GM18858 (cell line): ENCODE data around the gene HIVEP2.

Experiments used
- ATAC-seq: cut with Tn5 transposase; IDR thresholded peaks from one replicate; pipeline ENCODE4 v1.9.1; 2021; ENCODE audit not compliant: unreplicated experiment

The HIVEP2 gene

DNA sequence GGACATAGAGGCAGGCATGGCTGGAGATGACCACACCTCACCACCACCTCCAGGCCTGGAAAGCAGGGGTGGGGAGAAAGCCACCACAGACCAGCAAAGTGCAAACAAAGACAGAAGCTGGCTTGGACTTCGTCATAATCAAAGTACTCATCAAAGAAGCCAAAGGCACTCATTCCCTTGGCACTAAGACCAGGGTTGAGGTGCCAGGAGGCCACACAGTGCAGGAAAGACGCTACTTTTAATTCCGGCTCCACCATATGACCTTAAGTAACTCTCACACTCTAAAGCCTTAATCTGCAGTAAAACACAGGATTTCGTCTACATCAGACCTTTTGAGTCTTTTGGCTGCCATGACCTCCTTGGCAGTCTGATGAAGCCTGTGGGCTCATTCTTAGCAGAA, 123.1 kb downstream of the HIVEP2 start:
- no peak for ATAC-seq

DNA sequence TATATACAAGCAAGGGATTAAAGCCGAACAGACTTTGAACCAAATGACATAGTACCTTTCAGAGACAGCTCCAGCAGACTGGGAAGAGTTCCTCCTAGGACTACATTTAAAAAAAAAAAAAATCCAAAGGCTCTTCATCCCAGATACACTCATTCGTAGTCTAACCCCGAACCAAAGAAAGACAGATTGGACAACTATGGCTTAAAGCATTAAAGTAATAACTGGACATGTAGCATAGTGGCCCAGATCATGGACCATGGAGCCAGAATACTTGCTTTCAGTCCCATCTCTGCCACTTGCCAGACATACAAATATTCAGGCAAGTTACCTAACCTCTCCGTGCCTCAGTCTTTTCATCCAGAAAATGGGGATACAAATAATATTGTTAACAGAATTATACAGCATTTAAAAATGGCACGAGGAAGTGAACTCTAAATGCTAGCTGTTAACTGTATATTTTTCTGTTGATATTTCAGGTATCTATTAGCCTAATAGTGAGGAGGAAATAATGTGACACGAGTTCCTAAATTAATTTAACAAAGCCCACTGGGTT, 123.7 kb downstream of the HIVEP2 start:
- no peak for ATAC-seq

DNA sequence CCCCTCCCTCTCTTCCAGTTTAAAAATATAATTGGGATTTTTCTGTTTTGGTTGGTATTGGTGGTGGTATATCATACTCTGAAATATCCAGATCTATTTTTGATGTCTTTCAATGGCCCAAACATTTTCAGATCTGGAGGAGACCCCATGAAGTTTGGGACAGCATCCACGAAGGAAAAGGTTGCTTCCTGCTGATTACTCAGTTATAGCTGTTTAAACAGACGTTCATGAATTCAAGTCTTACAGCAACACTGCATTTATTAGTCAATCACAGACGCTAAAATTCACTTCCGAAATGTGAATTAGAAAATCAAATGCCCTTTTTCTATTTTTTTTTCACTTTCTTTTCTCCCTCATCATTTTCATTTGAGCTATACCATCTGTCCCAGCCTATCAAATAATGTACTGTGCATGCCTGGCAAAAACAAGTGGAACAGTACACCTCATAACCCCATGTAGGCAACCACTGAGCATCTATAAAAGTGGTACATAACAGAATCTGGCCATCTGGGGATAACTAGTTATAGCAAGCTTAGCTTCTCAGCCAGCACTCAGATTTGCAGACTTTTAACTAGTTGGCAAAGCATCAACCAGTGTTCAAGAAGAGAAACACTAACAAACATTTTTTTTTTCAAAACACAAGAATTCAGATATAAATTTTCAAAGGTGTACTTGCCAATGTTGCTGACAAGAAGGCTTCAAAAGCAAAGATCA, 124.5 kb downstream of the HIVEP2 start:
- ATAC-seq = no peak

DNA sequence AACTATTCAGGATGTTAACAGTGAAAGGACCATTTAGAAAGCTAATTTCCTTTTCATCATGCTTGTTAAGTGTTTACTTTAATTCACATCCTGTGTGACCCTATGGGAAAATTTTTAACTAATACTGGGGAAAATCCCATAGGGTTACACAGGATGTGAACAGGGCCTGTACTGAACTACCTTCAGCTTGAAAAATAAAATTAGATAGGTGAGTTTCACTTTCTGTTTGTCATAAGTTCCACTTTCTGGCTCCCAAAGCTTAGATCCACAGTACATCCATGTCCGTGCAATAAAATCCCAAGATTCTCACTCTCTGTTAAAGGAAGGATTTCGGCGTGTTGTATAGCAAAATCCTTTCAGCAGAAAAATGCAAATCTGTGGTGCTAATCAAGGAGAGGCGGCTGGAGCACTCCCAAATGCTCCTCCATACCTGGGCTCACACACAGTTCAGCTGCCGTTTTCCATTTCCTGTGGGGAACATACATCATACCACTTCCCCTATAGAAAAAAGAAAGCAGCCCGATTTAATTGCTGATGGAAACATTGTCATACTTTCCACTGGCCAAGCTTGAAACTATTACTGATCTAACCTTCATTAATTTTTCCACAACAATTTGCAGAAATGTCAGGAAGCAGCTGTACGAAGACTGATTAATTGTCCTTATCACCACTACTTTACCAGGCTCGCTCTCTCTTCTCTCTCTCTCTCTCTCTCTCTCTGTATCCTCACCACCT, 125.2 kb downstream of the HIVEP2 start:
- peak; percentile 55 for ATAC-seq

DNA sequence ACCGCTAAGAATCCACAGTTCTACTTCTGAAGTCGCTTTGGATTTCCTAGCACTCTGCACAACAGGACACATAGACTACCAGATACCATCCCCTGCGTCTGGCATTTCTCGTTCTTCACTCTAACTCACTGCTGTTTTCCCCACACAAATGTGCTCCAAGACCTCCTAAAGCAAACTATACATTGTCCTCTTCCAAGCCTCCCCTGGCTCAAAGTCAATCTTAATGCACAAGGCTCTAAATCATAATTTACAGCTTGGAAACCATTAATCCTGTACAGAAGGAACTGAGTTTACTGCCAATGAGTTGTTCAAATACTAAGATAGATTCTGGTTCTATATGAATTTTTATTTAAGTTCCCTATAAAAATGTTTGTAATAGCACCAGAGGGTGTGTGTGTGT, 128.5 kb downstream of the HIVEP2 start:
- ATAC-seq = no peak

DNA sequence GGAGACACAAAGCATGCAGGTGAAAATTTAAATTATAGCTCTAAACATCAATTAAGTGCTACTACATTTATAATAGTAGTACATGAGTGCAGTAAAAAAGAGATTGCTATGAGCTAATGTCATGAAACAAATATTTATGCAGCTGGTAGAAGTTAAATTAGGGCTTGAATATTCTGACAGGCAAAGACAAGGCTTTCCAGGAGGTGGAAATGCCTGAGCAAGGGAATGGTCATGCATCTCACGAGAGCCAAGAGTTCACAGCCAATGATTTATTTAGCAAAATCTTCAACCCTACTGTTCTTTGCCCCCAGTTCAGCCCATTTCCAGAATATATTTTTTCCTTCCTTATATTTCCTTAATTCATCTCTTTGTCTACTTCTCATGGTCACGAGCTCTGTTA, 128.9 kb downstream of the HIVEP2 start:
- ATAC-seq = no peak

DNA sequence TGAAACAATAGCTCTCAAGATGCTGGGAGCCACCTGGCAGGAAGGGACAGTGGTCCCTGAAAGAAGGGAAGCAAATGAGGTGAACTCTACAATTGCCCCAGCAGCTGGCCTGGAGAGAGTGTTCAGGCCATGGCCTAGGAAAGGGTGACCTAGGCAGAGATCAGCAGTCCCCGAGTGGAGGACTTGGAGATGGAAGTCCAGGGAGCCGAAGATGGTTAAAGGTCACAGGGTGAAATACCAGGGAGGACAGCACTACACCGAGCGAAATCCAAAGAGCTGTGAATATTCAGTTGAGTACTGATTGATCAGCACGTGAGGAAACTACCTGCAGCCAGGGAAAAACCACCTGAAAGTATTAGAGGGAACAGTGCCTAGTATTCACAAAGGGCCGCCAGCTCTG, 133.1 kb downstream of the HIVEP2 start:
- ATAC-seq = no peak

DNA sequence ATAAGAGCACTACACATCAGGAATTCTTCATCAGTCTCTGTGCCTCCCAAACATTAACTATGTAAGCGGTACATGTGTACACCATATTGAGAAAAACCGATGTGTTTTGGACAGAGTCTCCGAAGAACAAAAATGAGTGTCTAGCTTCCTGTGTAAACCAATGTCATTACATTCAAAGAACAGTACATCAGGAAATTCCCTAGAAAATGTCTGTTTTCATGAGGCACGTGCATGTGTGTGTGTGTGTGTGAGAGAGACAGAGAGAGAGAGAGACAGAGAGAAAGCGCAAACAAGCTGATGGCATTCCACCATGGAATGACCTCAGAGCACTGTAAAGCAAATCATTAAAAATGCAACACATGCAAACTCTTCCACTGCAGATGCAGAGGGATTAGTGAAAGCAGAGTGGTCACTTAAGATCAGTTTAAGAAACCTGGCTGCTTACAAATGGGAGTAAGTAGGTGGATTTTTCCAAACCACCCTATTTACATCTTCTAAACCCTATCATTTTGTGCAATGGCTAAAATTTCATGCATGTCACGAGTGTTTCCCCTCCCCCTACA, 133.9 kb downstream of the HIVEP2 start:
- peak; percentile 50 for ATAC-seq

DNA sequence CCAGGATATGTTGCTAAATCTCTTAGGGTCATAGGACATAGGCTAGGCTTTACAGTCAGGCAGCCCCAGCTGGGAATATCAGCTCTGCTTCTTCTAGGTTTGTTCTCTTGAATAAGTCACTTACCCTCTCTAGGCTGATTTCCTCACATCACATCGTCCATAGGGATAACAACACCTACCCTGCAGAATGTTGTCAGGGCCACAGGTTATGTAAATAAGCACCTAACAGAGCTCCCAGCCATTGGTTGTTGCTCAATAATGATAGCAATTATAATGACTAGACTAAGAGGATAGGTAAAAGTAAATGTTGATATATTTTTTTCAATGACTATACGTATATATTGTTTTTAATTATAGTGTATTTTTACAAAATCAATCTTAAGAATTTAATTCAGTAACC, 135.0 kb downstream of the HIVEP2 start:
- no peak for ATAC-seq

DNA sequence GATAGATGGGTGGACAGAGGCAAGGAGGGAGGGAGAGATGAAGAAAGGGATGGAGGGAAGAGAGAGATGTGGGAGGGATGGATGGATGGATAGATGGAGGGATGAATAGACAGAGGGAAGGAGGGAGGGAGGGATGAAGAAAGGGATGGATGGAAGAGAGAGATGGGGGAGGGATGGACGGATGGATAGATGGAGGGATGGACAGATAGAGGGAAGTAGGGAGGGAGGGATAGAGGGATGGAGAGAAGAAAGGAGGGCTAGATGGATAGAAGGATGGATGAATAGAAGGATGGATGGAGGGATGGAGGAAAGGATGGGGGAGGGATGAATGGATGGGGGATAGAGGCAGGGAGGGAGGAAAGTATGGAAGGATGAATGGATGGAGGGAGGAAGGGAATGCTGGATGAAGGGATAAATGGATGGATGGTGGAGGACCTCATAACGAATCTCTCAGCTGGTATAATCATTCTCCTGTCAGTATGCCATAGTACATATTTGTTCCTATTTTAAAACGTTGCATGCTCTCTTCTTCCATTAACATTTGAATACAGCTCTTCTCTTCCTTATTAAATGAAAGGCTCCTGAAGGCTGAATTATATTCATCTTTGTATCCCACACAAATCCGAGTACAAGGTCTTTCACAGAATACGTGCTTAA, 136.4 kb downstream of the HIVEP2 start:
- ATAC-seq = no peak

DNA sequence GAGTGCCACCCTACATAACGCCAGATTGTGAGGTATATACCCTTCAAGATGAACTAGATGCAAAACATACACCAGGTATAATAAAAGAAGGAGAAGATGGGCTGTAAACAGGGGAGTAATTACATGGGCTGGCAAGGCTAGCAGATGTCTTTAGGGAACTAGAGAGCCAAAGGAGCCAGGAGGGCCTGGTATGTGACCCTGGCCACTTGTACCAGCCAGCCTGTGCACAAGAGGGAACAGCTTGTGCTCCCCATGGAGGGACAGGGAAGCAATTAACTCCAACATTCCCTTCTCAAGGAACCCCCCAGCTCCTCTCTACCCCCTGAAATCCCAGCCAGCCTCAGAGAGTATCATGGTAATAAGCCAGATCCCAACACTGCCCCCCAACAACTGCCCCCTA, 139.9 kb downstream of the HIVEP2 start:
- ATAC-seq = no peak

DNA sequence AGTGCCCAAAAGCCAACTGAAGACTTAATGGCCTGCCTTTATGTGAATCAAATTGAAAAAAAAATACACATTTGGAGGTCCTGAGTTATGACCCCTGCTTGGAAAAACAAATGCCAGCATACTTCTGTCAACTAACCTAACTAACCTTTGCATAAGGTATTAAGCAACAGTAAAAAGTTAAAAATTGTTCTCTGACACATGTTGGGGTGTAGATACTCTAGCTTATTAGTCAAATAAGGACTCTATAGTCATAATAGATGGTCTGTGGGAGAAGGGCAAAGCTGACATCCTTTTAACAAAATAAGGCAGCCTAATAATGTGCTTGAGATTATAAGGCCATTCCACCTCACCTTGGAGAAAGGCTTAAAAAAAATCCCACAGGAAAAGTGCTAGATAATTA, 140.5 kb downstream of the HIVEP2 start:
- ATAC-seq = no peak

DNA sequence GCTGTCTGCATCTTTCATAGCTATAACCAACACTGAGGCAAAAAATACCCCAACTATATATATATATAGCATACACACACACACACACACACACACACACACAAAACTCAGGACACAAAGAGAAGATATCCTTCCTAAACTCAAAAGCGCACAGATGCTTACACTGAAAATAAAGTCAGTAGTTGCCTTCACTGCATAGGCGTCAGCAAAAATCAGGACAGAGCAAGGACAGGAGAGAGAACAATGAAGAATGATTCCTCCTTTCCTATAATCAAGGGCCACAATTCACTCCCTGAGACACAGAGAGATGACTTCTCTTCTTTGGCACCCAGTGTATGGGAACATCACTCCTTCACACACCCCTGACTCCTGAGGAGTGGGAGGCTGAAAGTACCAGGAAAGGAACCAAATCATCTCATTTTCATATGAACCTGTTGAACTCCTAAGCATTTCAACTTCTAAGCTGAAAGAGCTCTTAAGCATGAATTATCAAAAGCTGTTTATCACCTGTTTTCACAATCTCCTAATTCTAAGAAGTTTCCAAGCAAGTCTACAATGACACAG, 141.4 kb downstream of the HIVEP2 start:
- no peak for ATAC-seq

DNA sequence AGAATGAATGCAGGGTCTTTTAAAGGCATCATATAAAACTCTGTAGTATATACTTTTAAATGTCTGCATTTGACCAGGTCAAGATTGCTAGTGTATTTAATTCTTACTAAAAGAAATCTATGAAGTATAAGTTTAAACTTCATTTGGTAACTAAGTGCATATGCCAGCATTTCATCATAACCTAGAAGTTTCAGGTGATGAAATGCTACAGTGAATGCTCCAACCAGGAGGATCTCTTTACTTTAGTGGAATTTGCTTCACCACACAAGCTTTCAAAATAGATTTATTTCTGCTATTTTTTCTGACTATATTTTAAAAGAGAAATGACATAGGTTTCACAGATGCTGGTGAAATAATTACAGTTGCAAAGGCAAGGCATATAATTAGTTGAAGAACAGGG, 141.9 kb downstream of the HIVEP2 start:
- ATAC-seq = no peak

DNA sequence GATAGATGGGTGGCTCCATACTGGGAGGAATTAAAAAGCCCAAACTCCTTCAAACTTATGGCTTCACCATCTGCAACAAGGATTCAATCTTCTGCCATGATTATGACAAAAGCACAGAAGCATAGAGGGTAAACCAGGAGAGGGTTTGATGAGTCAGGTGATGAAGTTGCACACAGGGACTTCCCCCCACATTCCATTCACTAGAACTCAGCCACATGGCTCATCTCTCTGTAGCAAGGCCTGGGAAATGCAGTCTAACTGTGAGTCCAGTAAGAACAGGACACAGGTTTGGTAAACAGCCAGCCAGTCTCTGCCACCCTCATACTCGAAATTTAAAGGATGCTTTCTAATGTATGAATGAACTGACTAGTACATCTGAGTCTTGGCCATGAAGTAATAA, 142.9 kb downstream of the HIVEP2 start:
- ATAC-seq = no peak

DNA sequence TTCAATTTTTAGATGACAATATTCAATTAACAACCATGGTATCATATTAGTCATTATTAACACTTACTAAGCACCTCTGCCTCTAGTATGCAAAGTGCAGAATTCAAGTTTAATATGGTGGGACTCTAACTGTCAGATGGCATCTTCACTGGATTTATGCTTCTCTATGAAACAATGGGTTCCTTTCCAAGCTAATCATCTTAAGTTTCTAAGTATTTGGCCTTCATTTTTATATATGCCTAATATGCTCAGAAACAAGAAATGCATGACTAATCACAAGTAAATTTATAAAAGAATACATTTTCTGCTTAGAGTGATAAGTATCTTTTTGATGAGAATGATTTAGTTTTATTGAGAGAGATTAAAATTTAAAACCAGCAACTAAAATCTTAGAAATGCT, 144.7 kb downstream of the HIVEP2 start:
- no peak for ATAC-seq

DNA sequence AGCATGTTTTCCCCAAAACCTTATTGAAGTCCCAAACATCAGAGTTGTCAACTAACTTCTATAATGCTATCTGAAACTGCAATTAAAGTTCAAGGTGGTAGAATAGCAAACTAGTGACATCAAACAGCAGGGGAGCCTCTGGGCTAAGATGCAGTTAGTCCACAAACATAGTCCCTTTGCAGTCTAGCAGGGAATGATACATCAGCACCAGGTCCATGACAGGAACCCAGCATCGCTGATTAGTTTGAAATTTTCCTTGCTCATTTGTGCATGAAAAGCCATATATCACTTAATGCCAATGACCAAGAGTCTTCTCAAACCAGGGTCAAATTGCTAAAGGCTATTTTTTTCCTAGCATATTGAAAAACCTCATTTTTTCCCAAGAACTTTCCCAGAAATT, 145.3 kb downstream of the HIVEP2 start:
- no peak for ATAC-seq

DNA sequence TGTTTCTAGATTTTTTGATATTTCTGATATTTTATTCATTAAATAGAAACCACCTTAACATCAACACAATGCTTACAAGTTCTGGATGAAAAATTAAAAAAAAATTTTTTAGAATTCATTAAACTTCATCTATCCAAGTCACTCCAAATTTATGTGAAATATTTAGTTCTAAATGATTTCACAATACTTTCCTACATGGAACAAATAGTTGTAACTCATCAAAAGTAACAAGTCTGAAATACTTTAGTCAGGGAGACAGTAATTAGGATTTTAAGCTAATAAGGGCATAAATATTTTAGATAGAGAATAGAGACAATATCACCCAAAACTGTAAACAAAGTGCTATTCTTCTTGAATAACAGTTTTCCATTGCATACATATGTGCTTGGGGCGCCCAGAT, 147.8 kb downstream of the HIVEP2 start:
- ATAC-seq = no peak

DNA sequence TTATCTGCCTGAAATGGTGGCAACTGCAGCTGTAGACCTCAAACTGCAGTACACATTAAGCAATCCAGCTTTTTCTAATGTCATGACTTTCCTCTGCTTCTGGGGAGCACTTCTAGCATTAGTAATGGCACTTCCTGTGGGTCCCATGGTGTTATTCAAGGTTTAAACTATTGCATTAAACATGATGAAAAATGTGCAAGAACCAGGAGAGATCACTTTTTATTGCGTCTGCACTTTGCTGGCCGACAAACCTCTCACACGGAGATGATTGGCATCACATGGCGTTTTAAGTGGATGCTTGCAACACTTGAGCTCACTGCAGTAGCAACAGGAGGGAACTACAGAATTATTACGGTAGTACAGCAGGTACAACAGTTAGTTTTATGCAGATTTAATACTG, 148.4 kb downstream of the HIVEP2 start:
- no peak for ATAC-seq

DNA sequence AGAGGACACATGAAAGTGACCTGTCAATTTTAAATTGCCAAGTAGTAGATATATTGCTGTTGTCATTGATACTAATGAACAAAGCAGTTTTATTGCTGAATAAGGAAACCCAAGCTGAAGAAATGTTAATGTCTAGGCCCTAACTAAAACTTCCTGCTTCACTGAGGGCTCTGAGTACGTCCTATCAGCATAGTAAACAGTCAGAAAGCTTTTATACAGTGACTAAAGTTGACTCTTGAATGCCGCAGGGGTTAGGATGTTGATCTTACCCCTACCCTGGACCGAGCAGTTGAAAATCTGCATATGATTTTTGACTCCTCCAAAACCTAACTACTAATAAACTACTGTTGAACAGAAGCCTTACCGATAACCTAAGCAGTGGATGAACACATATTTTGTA, 149.0 kb downstream of the HIVEP2 start:
- ATAC-seq = no peak

DNA sequence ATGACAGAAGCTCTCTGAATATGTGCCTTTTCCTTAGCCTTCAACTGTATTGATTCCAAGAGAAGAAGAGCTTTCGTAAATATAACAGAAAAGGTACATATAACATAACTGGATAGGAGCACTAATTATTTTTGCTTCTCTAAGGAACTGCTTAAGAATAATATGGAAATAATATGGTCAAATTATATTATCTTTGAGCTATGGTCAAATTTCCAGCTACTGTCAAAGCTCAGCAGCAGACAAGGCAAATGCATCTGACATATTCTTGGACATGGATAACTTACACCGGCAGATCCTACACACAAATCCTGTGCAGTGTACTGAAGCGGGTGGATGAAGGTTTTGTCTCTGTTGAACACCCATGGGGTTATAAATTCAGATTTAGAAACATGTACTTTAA, 150.6 kb downstream of the HIVEP2 start:
- no peak for ATAC-seq
